ENCODE data around the gene ZNF668.
"Not testable (repeated sequence)": the region's sequence is repeated elsewhere in the genome, so short reads cannot be mapped to it uniquely, and the experiment has no call there.

DNA sequence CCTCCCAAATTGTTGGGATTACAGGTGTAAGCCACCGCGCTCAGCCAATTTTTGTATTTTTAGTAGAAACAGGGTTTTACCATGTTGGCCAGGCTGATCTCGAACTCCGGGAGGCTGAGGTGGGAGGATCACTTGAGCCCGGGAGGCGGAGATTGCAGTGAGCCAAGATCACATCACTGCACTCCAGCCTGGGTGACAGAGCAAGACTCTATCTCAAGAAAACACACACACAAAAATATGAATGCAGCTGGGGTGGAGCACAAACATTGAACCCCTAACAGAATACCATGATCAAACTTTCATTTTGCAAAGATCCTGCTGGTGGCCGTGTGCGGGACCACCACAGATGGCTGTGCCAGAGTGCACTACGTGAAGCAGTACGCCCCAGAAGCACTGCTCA lies 56.3 kb downstream of the ZNF668 start:
- TF ChIP-seq, protein P1, sequence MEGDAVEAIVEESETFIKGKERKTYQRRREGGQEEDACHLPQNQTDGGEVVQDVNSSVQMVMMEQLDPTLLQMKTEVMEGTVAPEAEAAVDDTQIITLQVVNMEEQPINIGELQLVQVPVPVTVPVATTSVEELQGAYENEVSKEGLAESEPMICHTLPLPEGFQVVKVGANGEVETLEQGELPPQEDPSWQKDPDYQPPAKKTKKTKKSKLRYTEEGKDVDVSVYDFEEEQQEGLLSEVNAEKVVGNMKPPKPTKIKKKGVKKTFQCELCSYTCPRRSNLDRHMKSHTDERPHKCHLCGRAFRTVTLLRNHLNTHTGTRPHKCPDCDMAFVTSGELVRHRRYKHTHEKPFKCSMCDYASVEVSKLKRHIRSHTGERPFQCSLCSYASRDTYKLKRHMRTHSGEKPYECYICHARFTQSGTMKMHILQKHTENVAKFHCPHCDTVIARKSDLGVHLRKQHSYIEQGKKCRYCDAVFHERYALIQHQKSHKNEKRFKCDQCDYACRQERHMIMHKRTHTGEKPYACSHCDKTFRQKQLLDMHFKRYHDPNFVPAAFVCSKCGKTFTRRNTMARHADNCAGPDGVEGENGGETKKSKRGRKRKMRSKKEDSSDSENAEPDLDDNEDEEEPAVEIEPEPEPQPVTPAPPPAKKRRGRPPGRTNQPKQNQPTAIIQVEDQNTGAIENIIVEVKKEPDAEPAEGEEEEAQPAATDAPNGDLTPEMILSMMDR (IDR thresholded peaks at IDR 0.05): not testable (repeated sequence)
- TF ChIP-seq POLR2A (IDR thresholded peaks at IDR 0.05): not testable (repeated sequence)

Data from testis (tissue), 2 donors.